Measurements from ENCODE around the gene TCF7L2.

TCF7L2 gene

GRCh38 chr10:112938808-112939482 lies 11.1 kb upstream of the TCF7L2 start:
- intact Hi-C loops (cut with DNase I): no loop called here

GRCh38 chr10:112945811-112946210 lies 4.2 kb upstream of the TCF7L2 start:
- intact Hi-C loops (cut with DNase I): no loop called here
- DNase-seq: peak in 2 of 42 donors; percentile 25 to 34

More at GRCh38 chr10:112938808-112939482, 11.1 kb upstream of the TCF7L2 start:
- no peak for DNase-seq

GRCh38 chr10:112946649-112947048 lies 3.4 kb upstream of the TCF7L2 start:
- intact Hi-C loops (cut with DNase I): no loop called here

GRCh38 chr10:112948196-112948595 lies 1.9 kb upstream of the TCF7L2 start:
- no peak for DNase-seq
- intact Hi-C loops (cut with DNase I): no loop called here

More at GRCh38 chr10:112946649-112947048, 3.4 kb upstream of the TCF7L2 start:
- peak in 3 of 42 donors; percentile 15 to 43 (median 33) for DNase-seq

- DNase-seq: peak in 2 of 42 donors; percentile 32 to 40
- intact Hi-C loops (cut with DNase I): no loop called here
Observed at GRCh38 chr10:112949143-112949823, 764 bp upstream of the TCF7L2 start.

- DNase-seq: peak in 21 of 42 donors; percentile 15 to 64 (median 30)
- intact Hi-C loops (cut with DNase I): loop anchor here (5.0 to 10.0 kb wide), 2 partner anchors 111 to 226 kb away; no protein-coding TSS in a partner anchor
Observed at GRCh38 chr10:112950714-112951358, 789 bp downstream of the TCF7L2 start.

GRCh38 chr10:112951359-112952281 lies 1.6 kb downstream of the TCF7L2 start:
- intact Hi-C loops (cut with DNase I): loop anchor here (5.0 to 10.0 kb wide), 2 partner anchors 111 to 227 kb away; no protein-coding TSS in a partner anchor
- peak in 37 of 42 donors; percentile 19 to 75 (median 46) for DNase-seq

GRCh38 chr10:112952282-112953173 lies 2.5 kb downstream of the TCF7L2 start:
- DNase-seq: peak in 15 of 42 donors; percentile 9 to 59 (median 34)
- intact Hi-C loops (cut with DNase I): loop anchor here (5.0 to 10.0 kb wide), 2 partner anchors 110 to 228 kb away; no protein-coding TSS in a partner anchor

- intact Hi-C loops (cut with DNase I): loop anchor here (5.0 to 10.0 kb wide), 2 partner anchors 109 to 229 kb away; no protein-coding TSS in a partner anchor
- peak in 39 of 42 donors; percentile 18 to 78 (median 51) for DNase-seq
Observed at GRCh38 chr10:112953174-112954159, 3.4 kb downstream of the TCF7L2 start.

- intact Hi-C loops (cut with DNase I): loop anchor here (5.0 to 10.0 kb wide), 2 partner anchors 107 to 230 kb away; no protein-coding TSS in a partner anchor
Observed at GRCh38 chr10:112954974-112955581, 5.0 kb downstream of the TCF7L2 start.

GRCh38 chr10:112955582-112956421 lies 5.8 kb downstream of the TCF7L2 start:
- peak in 1 of 42 donors; percentile 36 for DNase-seq
- intact Hi-C loops (cut with DNase I): loop anchor here (10.0 kb wide), 1 partner anchor 231 kb away; no protein-coding TSS in a partner anchor

More at GRCh38 chr10:112954974-112955581, 5.0 kb downstream of the TCF7L2 start:
- DNase-seq: peak in 1 of 42 donors; percentile 1

GRCh38 chr10:112956631-112957350 lies 6.7 kb downstream of the TCF7L2 start:
- intact Hi-C loops (cut with DNase I): loop anchor here (10.0 kb wide), 1 partner anchor 232 kb away; no protein-coding TSS in a partner anchor
- no peak for DNase-seq

GRCh38 chr10:112957640-112958092 lies 7.6 kb downstream of the TCF7L2 start:
- no peak for DNase-seq
- intact Hi-C loops (cut with DNase I): loop anchor here (10.0 kb wide), 1 partner anchor 233 kb away; no protein-coding TSS in a partner anchor

Data from head of caudate nucleus (tissue), 42 donors.